PC-3 (cell line): ENCODE results near the gene TMEM259.

Experiments used
- EZH2 ChIP-seq: fragments of 300-600 bp; sonication (generic); IDR thresholded peaks from one replicate; pipeline ENCODE4 v1.6.1; 2017; ENCODE audit warnings: antibody characterized with exemption, mild to moderate bottlenecking, low read length; ENCODE audit not compliant: unreplicated experiment
- EZH2phosphoT487 ChIP-seq: fragments of 300-600 bp; sonication (generic); IDR thresholded peaks from 2 replicates; pipeline ENCODE4 v1.6.1; 2018; ENCODE audit warnings: mild to moderate bottlenecking, antibody characterized with exemption, low read length, borderline replicate concordance
- TF ChIP-seq, protein P1 (sequence below): fragments of 300-600 bp; sonication (generic); conservative IDR thresholded peaks from 2 replicates; pipeline ENCODE4 v1.5.1; 2017; ENCODE audit warnings: antibody characterized with exemption, low read depth, mild to moderate bottlenecking, low read length

DNA sequence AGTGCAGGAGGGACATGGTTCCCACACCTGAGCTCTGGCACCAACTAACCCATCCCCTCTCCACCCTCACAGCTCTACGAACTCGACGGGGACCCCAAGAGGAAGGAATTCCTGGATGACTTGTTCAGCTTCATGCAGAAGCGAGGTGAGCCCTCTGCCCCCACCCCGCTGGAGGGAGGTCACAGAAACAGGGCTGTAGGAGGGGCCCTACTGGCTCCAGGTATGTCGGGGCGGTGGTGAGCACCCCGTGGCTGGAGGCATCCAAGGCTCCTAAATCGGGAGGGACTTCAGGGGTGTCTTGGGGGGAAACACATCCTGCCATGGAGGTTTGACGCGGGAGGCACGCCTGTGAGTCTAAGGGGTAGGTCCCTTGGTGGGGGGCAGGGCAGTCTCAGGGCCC is 60.9 kb downstream of the TMEM259 start:
- TF ChIP-seq, protein P1, sequence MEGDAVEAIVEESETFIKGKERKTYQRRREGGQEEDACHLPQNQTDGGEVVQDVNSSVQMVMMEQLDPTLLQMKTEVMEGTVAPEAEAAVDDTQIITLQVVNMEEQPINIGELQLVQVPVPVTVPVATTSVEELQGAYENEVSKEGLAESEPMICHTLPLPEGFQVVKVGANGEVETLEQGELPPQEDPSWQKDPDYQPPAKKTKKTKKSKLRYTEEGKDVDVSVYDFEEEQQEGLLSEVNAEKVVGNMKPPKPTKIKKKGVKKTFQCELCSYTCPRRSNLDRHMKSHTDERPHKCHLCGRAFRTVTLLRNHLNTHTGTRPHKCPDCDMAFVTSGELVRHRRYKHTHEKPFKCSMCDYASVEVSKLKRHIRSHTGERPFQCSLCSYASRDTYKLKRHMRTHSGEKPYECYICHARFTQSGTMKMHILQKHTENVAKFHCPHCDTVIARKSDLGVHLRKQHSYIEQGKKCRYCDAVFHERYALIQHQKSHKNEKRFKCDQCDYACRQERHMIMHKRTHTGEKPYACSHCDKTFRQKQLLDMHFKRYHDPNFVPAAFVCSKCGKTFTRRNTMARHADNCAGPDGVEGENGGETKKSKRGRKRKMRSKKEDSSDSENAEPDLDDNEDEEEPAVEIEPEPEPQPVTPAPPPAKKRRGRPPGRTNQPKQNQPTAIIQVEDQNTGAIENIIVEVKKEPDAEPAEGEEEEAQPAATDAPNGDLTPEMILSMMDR: no peak
- TF ChIP-seq EZH2 (no peak), EZH2phosphoT487 (no peak)
